ENCODE measurements around the gene TGFBI. TPM values are rescaled to one million over a fixed set of nuclear protein-coding genes. Genes with fewer than 3 reads are reported as not detected.

The TGFBI gene
- total RNA-seq, 4 donors from 2014 or later = 7.3 to 63.5 (median 33.3) TPM

DNA sequence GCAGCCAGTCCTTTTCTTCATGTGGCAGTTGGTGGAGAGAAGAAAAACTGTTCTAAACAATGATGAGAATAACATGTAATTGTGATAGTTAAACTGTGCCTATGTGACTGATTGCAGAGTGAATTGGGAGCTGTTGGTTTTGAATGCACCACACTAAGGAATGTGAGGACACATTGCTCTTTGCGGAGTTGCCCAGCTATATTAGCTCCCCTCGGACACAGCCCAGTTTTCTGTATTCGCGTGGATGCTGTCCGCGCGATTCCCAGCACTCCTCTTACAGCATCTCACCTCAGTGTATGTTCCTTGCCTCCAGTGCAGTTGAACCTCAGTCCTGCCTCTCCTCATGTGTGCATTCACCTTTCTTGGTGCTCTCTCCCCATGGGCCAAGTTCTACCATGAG, 32.2 kb downstream of the TGFBI start:
- H3K27ac ChIP-seq = no peak overlapping the region
- intact Hi-C loops (cut with DNase I) = loop anchor here (5.0 kb wide), 1 partner anchor 114 kb away; no protein-coding TSS in a partner anchor
- no peak overlapping the region for H3K4me3 ChIP-seq
- 97 to 98% methylated on average over 7 of the region's 7 CpGs for WGBS, 2 donors
- TF ChIP-seq, protein P1, sequence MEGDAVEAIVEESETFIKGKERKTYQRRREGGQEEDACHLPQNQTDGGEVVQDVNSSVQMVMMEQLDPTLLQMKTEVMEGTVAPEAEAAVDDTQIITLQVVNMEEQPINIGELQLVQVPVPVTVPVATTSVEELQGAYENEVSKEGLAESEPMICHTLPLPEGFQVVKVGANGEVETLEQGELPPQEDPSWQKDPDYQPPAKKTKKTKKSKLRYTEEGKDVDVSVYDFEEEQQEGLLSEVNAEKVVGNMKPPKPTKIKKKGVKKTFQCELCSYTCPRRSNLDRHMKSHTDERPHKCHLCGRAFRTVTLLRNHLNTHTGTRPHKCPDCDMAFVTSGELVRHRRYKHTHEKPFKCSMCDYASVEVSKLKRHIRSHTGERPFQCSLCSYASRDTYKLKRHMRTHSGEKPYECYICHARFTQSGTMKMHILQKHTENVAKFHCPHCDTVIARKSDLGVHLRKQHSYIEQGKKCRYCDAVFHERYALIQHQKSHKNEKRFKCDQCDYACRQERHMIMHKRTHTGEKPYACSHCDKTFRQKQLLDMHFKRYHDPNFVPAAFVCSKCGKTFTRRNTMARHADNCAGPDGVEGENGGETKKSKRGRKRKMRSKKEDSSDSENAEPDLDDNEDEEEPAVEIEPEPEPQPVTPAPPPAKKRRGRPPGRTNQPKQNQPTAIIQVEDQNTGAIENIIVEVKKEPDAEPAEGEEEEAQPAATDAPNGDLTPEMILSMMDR (IDR thresholded peaks at IDR 0.05) = no peak
- no peak for TF ChIP-seq POLR2A (IDR thresholded peaks at IDR 0.05)
- peaks cover 0 to 43% (median 0%) of the 10 kb centered on the region in 3 donors for H3K36me3 ChIP-seq
- peaks cover 4 to 27% (median 10%) of the 10 kb centered on the region in 3 donors for H3K4me1 ChIP-seq
- H3K9me3 ChIP-seq = no peaks in the 10 kb centered on the region
- no peaks in the 10 kb centered on the region for H3K27me3 ChIP-seq
- DNase-seq = no peak

DNA sequence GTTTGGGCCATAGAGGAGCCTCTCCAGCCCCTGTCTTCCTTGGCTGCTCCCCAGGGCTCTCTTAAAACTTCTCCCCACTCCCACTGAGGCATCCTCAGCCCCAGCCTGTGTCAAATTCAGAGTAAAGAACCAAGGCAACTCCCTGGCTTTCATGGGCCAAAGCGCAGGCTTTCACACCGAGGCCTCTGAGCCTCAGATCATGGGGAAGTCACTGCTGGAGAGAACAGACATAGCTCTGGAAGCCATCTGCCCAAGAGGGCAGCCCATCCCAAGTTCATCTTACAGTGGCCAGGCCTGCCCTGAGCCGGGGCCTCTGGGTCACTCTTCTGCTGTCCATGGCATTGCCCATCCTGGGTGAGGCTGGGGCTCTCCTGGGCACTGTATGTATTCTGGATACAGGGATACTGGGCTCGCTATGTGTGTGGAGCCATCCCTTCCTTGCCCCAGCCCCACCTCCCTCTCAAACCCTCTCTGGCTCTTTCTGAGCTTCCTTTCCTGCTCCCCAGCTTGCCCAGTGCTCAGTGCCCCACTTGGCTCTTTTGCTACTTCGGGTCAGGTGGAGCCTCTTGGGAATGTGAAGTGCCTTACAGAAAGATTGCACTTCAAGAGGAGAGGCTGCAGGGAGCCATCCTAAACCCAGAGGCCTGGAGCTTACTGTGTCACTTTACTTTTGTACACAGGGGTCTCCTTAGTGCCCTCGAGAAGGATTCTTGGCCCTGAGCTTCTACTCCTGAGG, 33.0 kb downstream of the TGFBI start:
- no peak for DNase-seq
- intact Hi-C loops (cut with DNase I) = loop anchor here (5.0 kb wide), 1 partner anchor 114 kb away; no protein-coding TSS in a partner anchor
- no peak overlapping the region for H3K27ac ChIP-seq

DNA sequence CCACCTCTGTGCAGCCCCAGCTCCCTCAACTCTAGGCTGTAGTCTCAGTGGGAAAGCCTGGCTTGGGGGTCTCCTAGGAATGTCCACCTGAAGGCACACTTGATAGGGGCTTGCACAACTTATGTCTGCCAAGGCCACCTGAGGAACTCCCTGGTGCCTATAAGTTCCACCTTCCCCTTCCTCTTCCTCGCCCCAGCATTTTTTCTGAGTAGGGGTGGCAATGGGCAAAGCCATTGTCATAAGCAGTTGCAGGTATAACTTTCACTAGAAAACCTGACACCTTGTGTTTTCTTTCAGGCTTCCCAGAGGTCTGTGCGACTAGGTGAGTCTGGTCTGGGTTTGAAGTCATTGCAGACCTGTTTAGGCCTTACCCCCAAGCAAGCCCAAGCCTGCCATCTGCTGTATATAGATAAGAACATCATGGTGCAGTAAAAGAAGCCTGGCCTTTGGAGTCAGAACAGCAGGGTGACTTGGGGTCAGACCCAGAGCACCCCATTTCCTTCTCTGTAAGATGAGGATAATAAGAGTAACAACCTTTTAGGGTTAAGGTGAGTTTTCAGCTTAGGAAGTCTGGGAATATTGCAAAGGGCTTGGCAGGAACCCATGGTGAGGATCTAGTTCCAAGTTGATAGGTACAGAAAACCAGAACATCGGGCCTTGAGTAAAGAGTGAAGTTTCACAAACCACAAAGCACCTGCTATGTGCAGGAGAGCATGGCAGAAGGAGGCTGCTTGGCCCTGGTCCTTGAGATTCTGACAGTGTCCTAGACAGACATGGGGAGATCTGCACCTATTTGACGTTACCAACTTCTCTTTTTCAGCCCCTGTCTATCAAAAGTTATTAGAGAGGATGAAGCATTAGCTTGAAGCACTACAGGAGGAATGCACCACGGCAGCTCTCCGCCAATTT, 33.8 kb downstream of the TGFBI start:
- WGBS, 2 donors = 79 to 85% methylated on average over 5 to 6 of the region's 6 CpGs
- Histone ChIP-seq H3K4me3 (no peak overlapping the region), H3K27me3 (no peaks in the 10 kb centered on the region), H3K9me3 (no peaks in the 10 kb centered on the region), H3K27ac (no peak overlapping the region), H3K36me3 (peaks cover 0 to 43% (median 0%) of the 10 kb centered on the region in 3 donors), H3K4me1 (peaks cover 0 to 27% (median 4%) of the 10 kb centered on the region in 3 donors)
- DNase-seq = no peak
- intact Hi-C loops (cut with DNase I) = loop anchor here (5.0 kb wide), 1 partner anchor 115 kb away; no protein-coding TSS in a partner anchor
- no peak for TF ChIP-seq POLR2A (IDR thresholded peaks at IDR 0.05)
- TF ChIP-seq, protein P1 (IDR thresholded peaks at IDR 0.05) = peak in 5 of 6 experiments; percentile 43 to 78 (median 50)

More for the DNA sequence above, 33.0 kb downstream of the TGFBI start:
- Histone ChIP-seq H3K4me3 (no peak overlapping the region), H3K27me3 (no peaks in the 10 kb centered on the region), H3K4me1 (peaks cover 4 to 34% (median 10%) of the 10 kb centered on the region in 3 donors), H3K36me3 (peaks cover 0 to 43% (median 0%) of the 10 kb centered on the region in 3 donors), H3K9me3 (no peaks in the 10 kb centered on the region)
- 86 to 94% methylated on average over 1 to 3 of the region's 6 CpGs for WGBS, 2 donors
- TF ChIP-seq, protein P1 (IDR thresholded peaks at IDR 0.05) = no peak
- no peak for TF ChIP-seq POLR2A (IDR thresholded peaks at IDR 0.05)

DNA sequence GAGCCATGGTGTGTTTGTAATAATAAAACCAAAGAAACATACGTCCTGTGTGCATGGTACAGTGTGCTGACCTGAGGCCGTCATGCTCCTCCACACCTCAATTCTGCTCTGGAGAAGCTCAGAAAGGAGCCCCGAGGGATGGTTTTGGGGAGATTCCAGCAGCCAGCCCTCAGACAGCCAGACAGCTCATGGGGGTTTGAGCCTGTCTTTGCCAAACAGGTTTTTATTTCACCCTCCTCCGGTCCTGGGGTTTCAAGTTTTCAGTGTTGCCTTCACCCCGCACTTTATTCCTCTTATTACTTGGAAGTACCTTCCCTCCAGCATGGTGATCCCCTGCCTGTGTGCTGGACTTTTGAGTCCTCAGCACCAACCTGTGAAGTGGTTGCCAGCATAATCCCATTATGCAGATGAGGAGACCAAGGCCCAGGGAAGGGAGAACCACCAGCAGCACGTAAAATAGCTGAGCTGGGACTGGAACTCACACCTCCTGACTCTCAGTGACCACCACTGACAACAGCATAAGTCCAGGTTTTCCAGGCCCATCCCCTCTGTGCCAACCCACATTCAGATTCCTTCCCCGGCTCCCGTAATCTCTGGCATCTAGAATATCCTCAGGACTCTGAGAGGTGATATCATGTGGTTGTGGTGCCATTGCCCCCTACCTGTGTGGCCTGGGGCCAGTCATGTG, 35.1 kb downstream of the TGFBI start:
- intact Hi-C loops (cut with DNase I) = loop anchor here (5.0 kb wide), 1 partner anchor 117 kb away; no protein-coding TSS in a partner anchor
- peaks cover 0 to 43% (median 0%) of the 10 kb centered on the region in 3 donors for H3K36me3 ChIP-seq
- H3K27me3 ChIP-seq = no peaks in the 10 kb centered on the region
- DNase-seq = no peak
- WGBS, 2 donors = 75 to 83% methylated on average over 5 to 7 of the region's 8 CpGs
- no peaks in the 10 kb centered on the region for H3K9me3 ChIP-seq
- H3K27ac ChIP-seq = no peak overlapping the region
- TF ChIP-seq, protein P1 (IDR thresholded peaks at IDR 0.05) = no peak
- TF ChIP-seq POLR2A (IDR thresholded peaks at IDR 0.05) = no peak
- H3K4me1 ChIP-seq = peaks cover 0 to 18% (median 0%) of the 10 kb centered on the region in 3 donors
- H3K4me3 ChIP-seq = no peak overlapping the region

Measured in esophagus squamous epithelium (tissue), 5 donors.